NK-92 (cell line): Measurements from ENCODE around the gene NIT2.
"Not testable (repeated sequence)": the region's sequence is repeated elsewhere in the genome, so short reads cannot be mapped to it uniquely, and the experiment has no call there.

Source experiments
- DNase-seq: peaks from one replicate; lab custom pipeline; 2025; ENCODE audit not compliant: unreplicated experiment; lab: John Stamatoyannopoulos, UW

NIT2 gene

DNA sequence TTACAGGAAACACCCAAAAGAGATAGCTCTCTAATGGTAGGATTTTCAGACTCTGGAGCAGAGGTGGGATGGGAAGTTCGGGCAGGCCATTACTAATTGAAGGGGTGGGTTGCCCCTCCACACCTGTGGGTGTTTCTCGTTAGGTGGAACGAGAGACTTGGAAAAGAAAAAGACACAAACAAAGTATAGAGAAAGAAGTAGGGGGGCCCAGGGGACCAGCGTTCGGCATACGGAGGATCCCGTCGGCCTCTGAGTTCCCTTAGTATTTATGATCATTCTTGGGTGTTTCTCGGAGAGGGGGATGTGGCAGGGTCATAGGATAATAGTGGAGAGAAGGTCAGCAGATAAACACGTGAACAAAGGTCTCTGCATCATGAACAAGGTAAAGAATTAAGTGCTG lies 1.7 kb downstream of the NIT2 start:
- DNase-seq = not testable (repeated sequence)

GRCh38 chr3:100338911-100339310 lies 4.4 kb downstream of the NIT2 start:
- DNase-seq = no peak

DNA sequence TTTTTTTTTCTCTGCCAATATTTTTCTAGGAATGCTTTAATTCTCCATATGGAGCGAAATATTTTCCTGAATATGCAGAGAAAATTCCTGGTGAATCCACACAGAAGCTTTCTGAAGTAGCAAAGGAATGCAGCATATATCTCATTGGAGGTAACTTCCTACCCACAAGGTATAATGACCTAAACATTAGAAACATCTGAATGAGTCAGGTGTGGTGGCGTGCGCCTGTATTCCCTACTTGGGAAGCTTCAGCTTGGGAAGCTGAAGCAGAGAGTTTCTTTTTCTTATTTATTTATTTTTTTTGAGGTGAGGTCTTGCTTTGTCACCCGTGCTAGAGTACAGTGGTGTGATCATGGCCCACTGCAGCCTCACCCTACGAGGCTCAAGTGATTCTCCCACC lies 5.2 kb downstream of the NIT2 start:
- no peak for DNase-seq

DNA sequence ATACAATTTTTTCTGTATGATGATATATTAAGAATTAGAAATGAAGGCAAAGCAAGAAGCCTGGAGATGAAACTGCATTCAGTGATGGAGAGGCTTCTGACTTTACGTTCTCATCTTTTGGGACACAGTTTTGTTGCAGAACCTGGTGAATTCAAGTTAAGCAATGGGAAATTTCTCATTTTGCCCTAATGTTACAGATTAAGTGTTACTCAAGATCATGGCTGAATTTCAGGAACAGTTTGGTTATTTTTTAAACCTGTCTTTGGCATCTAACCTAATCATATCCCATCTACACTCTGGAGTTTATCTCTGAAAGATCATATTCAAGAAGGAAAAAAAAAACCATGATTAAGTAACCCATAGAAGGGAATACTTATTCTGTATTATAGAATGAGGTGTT lies 6.0 kb downstream of the NIT2 start:
- DNase-seq = no peak

GRCh38 chr3:100348727-100349126 lies 14.2 kb downstream of the NIT2 start:
- DNase-seq = no peak

DNA sequence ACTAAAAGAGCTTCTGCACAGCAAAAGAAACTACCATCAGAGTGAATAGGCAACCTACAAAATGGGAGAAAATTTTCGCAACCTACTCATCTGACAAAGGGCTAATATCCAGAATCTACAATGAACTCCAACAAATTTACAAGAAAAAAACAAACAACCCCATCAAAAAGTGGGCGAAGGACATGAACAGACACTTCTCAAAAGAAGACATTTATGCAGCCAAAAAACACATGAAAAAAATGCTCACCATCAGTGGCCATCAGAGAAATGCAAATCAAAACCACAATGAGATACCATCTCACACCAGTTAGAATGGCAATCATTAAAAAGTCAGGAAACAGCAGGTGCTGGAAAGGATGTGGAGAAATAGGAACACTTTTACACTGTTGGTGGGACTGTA lies 17.2 kb downstream of the NIT2 start:
- DNase-seq = not testable (repeated sequence)

DNA sequence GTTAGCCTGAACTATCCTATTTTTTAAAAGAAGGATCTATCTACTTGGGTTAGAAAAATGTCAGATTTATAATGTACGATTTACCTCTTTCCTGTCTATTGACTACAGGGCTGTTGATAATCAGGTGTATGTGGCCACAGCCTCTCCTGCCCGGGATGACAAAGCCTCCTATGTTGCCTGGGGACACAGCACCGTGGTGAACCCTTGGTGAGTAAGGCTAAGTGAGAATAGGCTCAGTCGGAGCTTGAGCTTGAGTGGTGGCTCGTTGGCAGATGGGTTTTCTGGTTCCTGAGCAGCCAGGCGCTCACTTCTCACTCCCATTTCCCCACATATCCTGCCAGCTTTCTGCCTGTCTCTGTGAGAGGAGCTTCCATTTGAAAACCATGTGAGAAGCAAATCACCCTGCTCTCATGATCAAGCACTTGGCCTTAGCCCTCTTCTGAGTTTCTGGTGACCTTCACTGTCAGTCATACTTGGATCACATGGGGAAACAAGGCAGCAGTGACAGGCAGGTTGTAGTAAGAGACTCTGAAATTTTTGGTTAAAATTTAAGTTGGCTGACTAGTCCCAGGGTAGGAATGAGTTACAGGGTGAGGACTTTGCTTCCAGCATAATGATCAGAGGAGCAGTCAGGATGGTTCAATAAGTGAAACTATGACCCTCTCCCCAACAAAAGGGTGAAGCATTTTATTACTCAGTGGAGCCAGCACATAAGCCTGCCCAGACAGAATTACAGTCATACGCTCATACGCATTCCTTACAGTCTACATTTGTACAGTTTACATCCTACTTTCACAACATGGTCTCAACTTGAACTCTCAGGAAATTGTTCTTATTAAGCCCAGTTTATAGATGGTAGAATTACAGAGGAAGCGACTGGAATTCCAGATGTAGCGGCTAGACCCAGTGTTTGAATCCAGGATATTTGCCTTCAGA lies 18.0 kb downstream of the NIT2 start:
- DNase-seq = no peak

DNA sequence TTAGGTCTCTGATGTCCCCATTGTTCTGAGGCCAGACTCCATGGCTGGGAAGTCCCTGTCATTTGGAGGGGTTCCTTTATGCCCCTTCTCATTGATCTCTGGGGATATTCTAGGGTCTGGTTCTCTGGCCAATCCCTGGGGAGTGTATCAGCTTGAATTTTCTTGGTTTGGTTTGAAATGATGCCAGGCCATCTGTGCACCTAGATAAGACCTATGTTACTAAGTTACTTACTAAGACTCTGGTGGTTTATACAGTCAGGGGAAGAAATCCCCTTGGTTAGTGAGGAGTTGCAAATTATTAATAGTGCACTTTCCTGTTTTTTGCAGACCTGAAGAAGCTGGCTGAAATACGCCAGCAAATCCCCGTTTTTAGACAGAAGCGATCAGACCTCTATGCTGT lies 20.3 kb downstream of the NIT2 start:
- no peak for DNase-seq

- no peak for DNase-seq
Observed at GRCh38 chr3:100358413-100358812, 23.9 kb downstream of the NIT2 start.

DNA sequence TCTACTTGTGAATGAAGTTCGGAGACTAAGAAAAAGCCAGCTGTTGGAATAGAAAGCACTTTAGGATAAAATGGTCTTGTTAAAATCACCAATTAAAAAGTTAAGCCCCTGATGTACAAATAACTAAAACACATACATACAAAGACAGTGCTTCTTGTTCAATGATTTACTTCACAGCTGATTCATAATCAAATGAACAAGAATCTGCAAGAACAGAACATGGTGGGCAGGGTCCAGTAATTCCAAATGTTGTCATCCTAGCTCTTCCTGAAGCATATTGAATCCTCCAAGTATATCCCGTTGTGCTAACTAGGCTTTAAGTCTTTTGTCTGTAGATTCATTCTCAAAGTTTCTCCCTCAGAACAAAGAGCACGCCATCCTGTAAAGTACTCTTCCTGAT lies 24.5 kb downstream of the NIT2 start:
- no peak for DNase-seq

DNA sequence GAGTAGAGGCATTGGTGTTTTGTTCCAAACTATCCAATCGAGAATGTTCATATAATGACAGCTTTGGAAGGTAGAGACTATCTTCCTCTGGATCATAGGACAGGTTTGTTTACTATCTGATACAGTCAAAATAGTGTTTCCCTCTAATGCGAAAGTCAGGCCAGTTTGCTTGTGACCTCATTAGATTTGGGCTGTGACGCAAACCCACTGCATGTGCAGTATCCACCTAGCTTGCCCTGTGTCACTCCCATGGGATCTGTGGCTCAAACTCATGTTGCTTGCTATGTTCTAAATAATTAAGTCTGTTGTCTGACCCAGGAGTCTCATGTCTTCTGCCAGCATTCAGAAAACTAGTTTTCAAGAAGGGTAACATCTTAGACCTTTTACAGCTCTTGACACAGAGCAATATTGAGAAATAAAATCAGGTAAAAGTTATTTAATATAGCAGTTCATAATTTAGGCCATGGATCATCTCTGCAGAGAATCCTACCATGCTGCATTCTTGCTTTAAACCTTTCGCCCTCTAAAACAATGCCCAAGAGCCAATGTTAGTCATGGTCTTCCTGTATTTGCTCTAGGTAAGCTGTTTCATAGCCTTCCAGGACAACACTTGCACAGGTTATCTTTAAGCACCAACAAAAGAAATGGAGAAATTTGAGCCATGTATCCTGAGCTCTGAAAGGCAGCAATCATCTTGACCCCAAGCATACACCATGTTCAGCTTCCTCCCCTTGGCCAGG lies 26.4 kb downstream of the NIT2 start:
- DNase-seq = no peak

DNA sequence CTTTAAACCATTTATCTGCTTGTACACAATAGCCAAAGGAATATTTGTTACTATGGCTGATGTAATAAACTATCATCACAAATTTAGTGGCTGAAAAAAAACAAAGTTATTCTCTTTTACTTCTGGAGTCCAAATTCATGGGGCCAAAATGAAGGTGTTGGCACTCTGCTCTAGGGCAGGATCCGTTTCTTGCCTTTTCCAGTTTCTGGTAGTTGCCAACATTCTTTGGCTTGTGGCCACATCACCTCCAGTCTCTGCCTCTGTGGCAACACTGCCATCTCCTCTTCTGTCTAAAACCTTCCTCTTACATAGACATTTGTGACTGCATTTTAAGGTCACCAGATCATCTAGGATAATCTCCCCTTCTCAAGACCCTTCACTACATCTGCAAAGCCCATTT lies 27.3 kb downstream of the NIT2 start:
- no peak for DNase-seq

- DNase-seq = no peak
Observed at GRCh38 chr3:100364421-100364820, 29.9 kb downstream of the NIT2 start.

- no peak for DNase-seq
Observed at GRCh38 chr3:100366424-100366823, 31.9 kb downstream of the NIT2 start.

DNA sequence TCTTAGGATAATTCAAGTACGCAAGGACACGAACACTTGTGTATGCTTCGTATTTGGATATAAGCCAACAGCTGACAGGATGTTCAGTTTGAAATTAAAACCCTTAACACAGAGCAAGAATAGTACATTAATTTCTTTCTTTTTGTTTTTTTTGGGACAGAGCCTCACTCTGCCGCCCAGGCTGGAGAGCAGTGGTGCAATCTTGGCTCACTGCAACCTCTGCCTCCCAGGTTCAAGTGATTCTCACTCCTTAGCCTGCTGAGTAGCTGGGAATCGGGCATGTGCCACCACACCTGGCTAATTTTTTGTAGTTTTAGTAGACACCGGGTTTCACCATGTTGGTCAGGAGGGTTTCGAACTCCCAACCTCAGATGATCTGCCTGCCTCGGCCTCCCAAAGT lies 33.9 kb downstream of the NIT2 start:
- DNase-seq = no peak

DNA sequence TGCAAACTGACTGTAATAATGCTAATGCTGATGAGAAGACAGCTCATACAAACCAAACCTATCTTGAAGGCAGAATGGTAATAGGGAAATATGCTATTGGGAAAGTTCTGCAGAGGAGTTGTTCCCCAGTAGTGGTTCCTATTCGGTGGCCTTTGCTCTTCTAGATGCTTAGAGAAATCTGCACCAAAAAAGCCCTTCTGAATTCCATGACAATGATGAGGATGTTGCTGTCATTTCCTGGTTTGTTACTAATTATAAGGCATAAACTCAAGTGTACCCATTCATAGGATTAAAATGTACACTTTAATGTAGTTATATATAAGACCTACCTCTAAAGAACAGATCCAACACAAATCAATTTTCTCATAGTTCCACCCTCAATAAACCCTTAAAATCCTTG lies 36.2 kb downstream of the NIT2 start:
- no peak for DNase-seq

GRCh38 chr3:100374521-100374920 lies 40.0 kb downstream of the NIT2 start:
- DNase-seq = no peak

DNA sequence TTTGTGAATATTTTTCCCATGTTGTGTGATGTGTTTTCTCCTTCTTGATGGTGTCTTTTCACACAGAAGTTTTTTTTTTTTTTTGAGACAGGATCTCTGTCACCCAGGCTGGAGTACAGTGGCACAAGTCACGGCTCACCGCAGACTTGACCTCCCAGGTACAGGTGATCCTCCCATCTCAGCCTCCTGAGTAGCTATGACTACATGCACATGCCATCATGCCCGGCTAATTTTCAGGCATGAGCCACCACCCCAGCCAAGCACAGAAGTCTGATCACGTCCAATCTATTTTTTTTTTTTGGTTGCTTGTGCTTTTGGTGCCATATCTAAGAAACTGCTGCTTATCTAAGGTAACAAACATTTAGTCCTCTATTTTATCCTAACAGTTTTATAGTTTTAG lies 41.7 kb downstream of the NIT2 start:
- DNase-seq = no peak

DNA sequence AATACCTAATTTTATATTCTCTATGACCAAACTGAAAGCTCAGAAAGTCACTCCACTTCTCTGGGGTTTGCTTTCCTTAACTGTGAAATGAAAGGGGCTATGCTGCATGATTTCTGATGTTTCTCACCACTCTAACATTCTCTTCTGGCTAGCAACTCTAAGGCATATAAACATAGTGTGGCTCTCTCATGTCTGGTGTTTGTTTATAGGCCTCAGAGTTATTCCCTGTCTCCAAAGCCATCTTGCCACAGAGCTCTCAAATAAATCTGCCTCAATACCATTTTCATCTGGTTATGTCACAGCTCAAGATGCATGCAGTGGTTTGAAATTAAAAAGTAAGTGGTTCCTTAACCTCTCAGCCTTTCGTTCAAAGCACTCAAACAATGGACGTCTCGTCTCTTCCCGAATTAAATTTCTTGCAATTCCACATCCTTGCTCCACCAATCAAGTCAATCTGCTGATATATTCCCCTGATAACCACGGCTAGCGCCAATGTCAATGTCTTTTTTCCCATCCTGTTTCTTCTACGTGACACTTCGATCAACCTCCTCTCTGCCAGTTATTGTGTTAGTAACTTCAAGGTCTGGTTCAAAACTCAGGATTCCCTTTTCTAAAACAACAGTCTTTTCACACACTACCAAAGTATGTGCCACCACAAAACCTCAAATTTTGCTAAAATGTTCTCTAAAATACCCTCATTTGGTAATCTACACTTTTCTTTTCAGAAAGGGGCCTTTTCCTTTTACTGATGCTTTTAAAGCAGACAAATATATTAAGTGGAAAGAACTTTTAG lies 50.4 kb downstream of the NIT2 start:
- no peak for DNase-seq

GRCh38 chr3:100386437-100387074 lies 52.0 kb downstream of the NIT2 start:
- DNase-seq = no peak

GRCh38 chr3:100389025-100389424 lies 54.5 kb downstream of the NIT2 start:
- DNase-seq = no peak
